ENCODE data around the gene NRDC.

Gene NRDC

GRCh38 chr1:51761351-51761750, 117.2 kb downstream of the NRDC start:
- no peak for DNase-seq (ENCODE audit: low spot score)

GRCh38 chr1:51760872-51761271, 117.7 kb downstream of the NRDC start:
- DNase-seq (ENCODE audit: low spot score), result no peak

- DNase-seq (ENCODE audit: low spot score), result no peak
These were observed 120.2 kb downstream of the NRDC start for GRCh38 chr1:51758310-51758709.

GRCh38 chr1:51756290-51756689, 122.2 kb downstream of the NRDC start:
- no peak for DNase-seq (ENCODE audit: low spot score)

- DNase-seq (ENCODE audit: low spot score), result no peak
These were observed 123.1 kb downstream of the NRDC start for GRCh38 chr1:51755437-51755836.

GRCh38 chr1:51754666-51755065, 123.9 kb downstream of the NRDC start:
- DNase-seq (ENCODE audit: low spot score), result no peak

GRCh38 chr1:51753969-51754368, 124.6 kb downstream of the NRDC start:
- no peak for DNase-seq (ENCODE audit: low spot score)

- DNase-seq (ENCODE audit: low spot score), result no peak
These were observed 126.2 kb downstream of the NRDC start for GRCh38 chr1:51752073-51752948.

- peak; percentile 15 for DNase-seq (ENCODE audit: low spot score)
These were observed 127.8 kb downstream of the NRDC start for GRCh38 chr1:51750729-51751128.

GRCh38 chr1:51750218-51750617, 128.3 kb downstream of the NRDC start:
- DNase-seq (ENCODE audit: low spot score), result peak; percentile 14

- no peak for DNase-seq (ENCODE audit: low spot score)
These were observed 129.4 kb downstream of the NRDC start for GRCh38 chr1:51749151-51749550.

GRCh38 chr1:51745304-51745570, 133.3 kb downstream of the NRDC start:
- DNase-seq (ENCODE audit: low spot score), result no peak

GRCh38 chr1:51744506-51745303, 133.8 kb downstream of the NRDC start:
- DNase-seq (ENCODE audit: low spot score), result no peak

GRCh38 chr1:51741121-51741681, 137.3 kb downstream of the NRDC start:
- DNase-seq (ENCODE audit: low spot score), result no peak

GRCh38 chr1:51740652-51741051, 137.9 kb downstream of the NRDC start:
- DNase-seq (ENCODE audit: low spot score), result no peak

Data from AG08395 (cell line).